Measurements from ENCODE around the gene GINM1.

DNA sequence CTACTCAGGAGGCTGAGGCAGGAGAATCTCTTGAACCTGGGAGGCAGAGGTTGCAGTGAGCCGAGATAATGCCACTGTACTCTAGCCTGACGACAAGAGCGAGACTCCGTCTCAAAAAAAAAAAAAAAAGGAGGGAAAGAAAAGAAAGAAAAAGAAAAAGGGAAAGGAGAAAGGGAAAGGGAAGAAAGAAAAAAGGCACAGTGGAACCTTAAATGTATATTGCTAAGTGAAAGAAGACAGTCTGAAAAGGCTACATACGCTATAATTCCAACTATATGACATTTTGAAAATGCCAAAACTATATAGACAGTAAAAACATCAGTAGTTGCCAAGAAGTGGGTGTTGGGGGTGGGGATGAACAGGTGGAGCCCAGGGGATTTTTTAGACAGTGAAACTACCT, 36.5 kb upstream of the GINM1 start:
- TF ChIP-seq, protein P1, sequence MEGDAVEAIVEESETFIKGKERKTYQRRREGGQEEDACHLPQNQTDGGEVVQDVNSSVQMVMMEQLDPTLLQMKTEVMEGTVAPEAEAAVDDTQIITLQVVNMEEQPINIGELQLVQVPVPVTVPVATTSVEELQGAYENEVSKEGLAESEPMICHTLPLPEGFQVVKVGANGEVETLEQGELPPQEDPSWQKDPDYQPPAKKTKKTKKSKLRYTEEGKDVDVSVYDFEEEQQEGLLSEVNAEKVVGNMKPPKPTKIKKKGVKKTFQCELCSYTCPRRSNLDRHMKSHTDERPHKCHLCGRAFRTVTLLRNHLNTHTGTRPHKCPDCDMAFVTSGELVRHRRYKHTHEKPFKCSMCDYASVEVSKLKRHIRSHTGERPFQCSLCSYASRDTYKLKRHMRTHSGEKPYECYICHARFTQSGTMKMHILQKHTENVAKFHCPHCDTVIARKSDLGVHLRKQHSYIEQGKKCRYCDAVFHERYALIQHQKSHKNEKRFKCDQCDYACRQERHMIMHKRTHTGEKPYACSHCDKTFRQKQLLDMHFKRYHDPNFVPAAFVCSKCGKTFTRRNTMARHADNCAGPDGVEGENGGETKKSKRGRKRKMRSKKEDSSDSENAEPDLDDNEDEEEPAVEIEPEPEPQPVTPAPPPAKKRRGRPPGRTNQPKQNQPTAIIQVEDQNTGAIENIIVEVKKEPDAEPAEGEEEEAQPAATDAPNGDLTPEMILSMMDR (conservative IDR thresholded peaks at IDR 0.05) = no peak
- no peak for TF ChIP-seq ZFX (IDR thresholded peaks at IDR 0.05)

Measured in C4-2B (cell line).